ENCODE measurements around the gene ITPRID2. TPM values are rescaled to one million over a fixed set of nuclear protein-coding genes. Genes with fewer than 3 reads are reported as not detected.

Gene ITPRID2
- total RNA-seq, result 32.6 and 42.9 TPM in 2 replicates

GRCh38 chr2:181891258-181891965 is at the start of gene ITPRID2:
Gene ITPRID2, plus strand, starts transcription at chr2:181891730. Its CDS starts 337 bp downstream, at chr2:181892067.

Other genes with a start within 250 kb of the ITPRID2 start
- not detected in 2 replicates for gene CERKL, start 234.6 kb upstream of the ITPRID2 start, total RNA-seq
- gene NEUROD1, start 211.2 kb upstream of the ITPRID2 start, total RNA-seq, result not detected in 2 replicates
- 1.6 TPM in 1 of 2 replicates, not detected in the other for gene PPP1R1C, start 94.1 kb downstream of the ITPRID2 start, total RNA-seq

All from pericardium fibroblast (primary cell).